ENCODE data around the gene PARP3. TPM values are rescaled to one million over a fixed set of nuclear protein-coding genes. Genes with fewer than 3 reads are reported as not detected.

The PARP3 gene
- total RNA-seq, 1 donor from 2014 or later: 12.4 TPM

- Mint-ChIP-seq H3K27ac (ENCODE audit: unreplicated experiment) (no peak overlapping the region), H3K27me3 (ENCODE audit: unreplicated experiment) (peaks cover 5% of the 10 kb centered on the region), H3K4me1 (ENCODE audit: unreplicated experiment) (no peaks in the 10 kb centered on the region), H3K36me3 (ENCODE audit: unreplicated experiment) (peaks cover 3% of the 10 kb centered on the region), H3K9me3 (ENCODE audit: unreplicated experiment) (no peaks in the 10 kb centered on the region), H3K4me3 (ENCODE audit: unreplicated experiment) (no peak overlapping the region)
- TF ChIP-seq CTCF (IDR thresholded peaks at IDR 0.05): no peak
- DNase-seq (ENCODE audit: extremely low spot score, unreplicated experiment): no peak
Observed at GRCh38 chr3:51957520-51958205, 15.5 kb downstream of the PARP3 start.

GRCh38 chr3:51958603-51959521 is 16.7 kb downstream of the PARP3 start:
- H3K36me3 Mint-ChIP-seq (ENCODE audit: unreplicated experiment): peaks cover 3% of the 10 kb centered on the region
- no peak for TF ChIP-seq CTCF (IDR thresholded peaks at IDR 0.05)
- peaks cover 3% of the 10 kb centered on the region for H3K27me3 Mint-ChIP-seq (ENCODE audit: unreplicated experiment)

GRCh38 chr3:51959651-51960050 is 17.5 kb downstream of the PARP3 start:
- Mint-ChIP-seq H3K4me1 (ENCODE audit: unreplicated experiment) (no peaks in the 10 kb centered on the region), H3K27me3 (ENCODE audit: unreplicated experiment) (no peaks in the 10 kb centered on the region), H3K27ac (ENCODE audit: unreplicated experiment) (no peak overlapping the region), H3K9me3 (ENCODE audit: unreplicated experiment) (no peaks in the 10 kb centered on the region), H3K36me3 (ENCODE audit: unreplicated experiment) (peaks cover 3% of the 10 kb centered on the region), H3K4me3 (ENCODE audit: unreplicated experiment) (no peak overlapping the region)
- no peak for TF ChIP-seq CTCF (IDR thresholded peaks at IDR 0.05)
- no peak for DNase-seq (ENCODE audit: extremely low spot score, unreplicated experiment)

More at GRCh38 chr3:51958603-51959521, 16.7 kb downstream of the PARP3 start:
- Mint-ChIP-seq H3K4me3 (ENCODE audit: unreplicated experiment) (no peak overlapping the region), H3K27ac (ENCODE audit: unreplicated experiment) (no peak overlapping the region), H3K9me3 (ENCODE audit: unreplicated experiment) (no peaks in the 10 kb centered on the region), H3K4me1 (ENCODE audit: unreplicated experiment) (no peaks in the 10 kb centered on the region)
- no peak for DNase-seq (ENCODE audit: extremely low spot score, unreplicated experiment)

DNA sequence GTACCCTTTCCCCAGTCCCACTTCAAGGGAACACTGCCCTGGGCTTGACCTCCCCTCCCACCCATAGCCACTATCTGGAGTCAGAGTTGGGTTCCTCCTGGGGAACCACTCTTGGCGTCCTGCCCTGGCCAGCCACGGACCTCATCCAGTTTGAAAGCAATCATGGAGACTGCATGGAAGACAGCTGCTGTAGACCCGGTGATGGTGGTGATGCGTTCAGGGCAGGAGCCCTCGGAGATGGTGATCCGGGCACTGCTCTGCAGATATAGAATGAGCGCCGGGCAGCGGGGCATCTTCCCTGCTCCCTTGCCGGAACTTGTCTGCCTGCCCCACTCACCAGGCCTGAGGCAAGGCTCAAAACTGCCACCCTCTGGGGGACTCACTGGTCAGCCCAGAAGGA is 18.2 kb downstream of the PARP3 start:
- Mint-ChIP-seq H3K4me3 (ENCODE audit: unreplicated experiment) (no peak overlapping the region), H3K4me1 (ENCODE audit: unreplicated experiment) (peaks cover 7% of the 10 kb centered on the region), H3K27me3 (ENCODE audit: unreplicated experiment) (no peaks in the 10 kb centered on the region), H3K9me3 (ENCODE audit: unreplicated experiment) (no peaks in the 10 kb centered on the region), H3K27ac (ENCODE audit: unreplicated experiment) (no peak overlapping the region), H3K36me3 (ENCODE audit: unreplicated experiment) (peaks cover 3% of the 10 kb centered on the region)
- TF ChIP-seq CTCF (IDR thresholded peaks at IDR 0.05): no peak
- no peak for DNase-seq (ENCODE audit: extremely low spot score, unreplicated experiment)

DNA sequence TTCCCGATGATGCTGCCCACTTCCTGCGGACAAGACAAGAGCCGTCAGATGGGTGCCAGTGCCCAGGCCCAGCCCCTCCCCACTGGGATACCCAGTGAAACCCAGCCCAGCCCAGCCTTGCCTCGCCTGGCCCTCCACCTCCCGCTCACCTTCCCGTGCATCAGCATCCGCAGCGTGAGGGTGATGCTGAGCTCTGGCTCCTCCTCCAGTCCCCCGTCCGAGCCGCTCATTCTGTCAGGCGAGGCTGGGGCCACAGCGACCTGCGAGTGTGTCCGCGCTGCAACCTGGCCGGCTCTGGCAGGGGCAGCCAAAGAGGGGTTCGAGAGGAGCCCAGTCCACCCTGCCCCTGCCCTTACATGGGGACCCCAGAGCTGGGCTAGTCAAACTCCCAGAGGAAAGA is 18.8 kb downstream of the PARP3 start:
- Mint-ChIP-seq H3K4me1 (ENCODE audit: unreplicated experiment) (peaks cover 13% of the 10 kb centered on the region), H3K27me3 (ENCODE audit: unreplicated experiment) (no peaks in the 10 kb centered on the region), H3K9me3 (ENCODE audit: unreplicated experiment) (no peaks in the 10 kb centered on the region), H3K4me3 (ENCODE audit: unreplicated experiment) (no peak overlapping the region), H3K27ac (ENCODE audit: unreplicated experiment) (no peak overlapping the region), H3K36me3 (ENCODE audit: unreplicated experiment) (peaks cover 3% of the 10 kb centered on the region)
- DNase-seq (ENCODE audit: extremely low spot score, unreplicated experiment): no peak
- no peak for TF ChIP-seq CTCF (IDR thresholded peaks at IDR 0.05)
